GM12892 (cell line): ENCODE data around the gene MYOF.
"Not testable (repeated sequence)": the region's sequence is repeated elsewhere in the genome, so short reads cannot be mapped to it uniquely, and the experiment has no call there.

Source experiments
- DNase-seq: peaks from one replicate; pipeline ENCODE4 v3.0.0; 2011; ENCODE audit not compliant: insufficient read length
- FAIRE-seq: peaks from 2 replicates; lab custom pipeline; 2011; peaks lifted over from hg19 to GRCh38; lab: Jason Lieb, UNC
- POLR2A ChIP-seq: IDR thresholded peaks from 2 replicates; pipeline ENCODE4 v1.6.1; 2011; ENCODE audit warnings: low read depth, low read length, control low read depth
- POLR2AphosphoS5 ChIP-seq: IDR thresholded peaks from 2 replicates; pipeline ENCODE4 v1.6.1; 2011; ENCODE audit warnings: low read depth, low read length, control low read depth
- TAF1 ChIP-seq: IDR thresholded peaks from 2 replicates; pipeline ENCODE4 v1.6.1; 2011; ENCODE audit warnings: low read depth, mild to moderate bottlenecking, control low read depth, low read length, borderline replicate concordance

The MYOF gene

GRCh38 chr10:93476756-93477155 lies 5.4 kb downstream of the MYOF start:
- no peak for FAIRE-seq
- TF ChIP-seq TAF1 (no peak), POLR2AphosphoS5 (no peak), POLR2A (no peak)
- DNase-seq = no peak

DNA sequence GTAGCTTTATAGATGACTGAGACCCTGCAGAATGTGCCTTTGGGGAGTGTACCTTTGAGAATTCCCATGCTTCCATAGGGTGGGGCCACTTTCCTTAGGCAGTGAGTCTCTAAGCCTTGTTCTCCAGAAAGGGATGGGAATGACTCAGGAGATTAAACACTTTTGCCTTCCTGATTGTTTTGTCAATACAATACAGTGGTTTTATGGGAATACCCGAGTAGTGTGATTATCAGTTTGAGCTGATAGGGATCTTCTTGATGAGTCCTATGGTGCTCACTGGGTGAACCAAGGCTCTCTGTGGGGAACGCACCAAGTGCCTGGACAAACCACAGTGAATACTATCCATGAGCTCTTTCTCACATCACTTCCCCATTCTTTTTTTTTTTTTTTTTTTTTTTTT lies 6.3 kb downstream of the MYOF start:
- FAIRE-seq (no peak), DNase-seq (no peak)
- TF ChIP-seq POLR2AphosphoS5 (no peak), POLR2A (no peak), TAF1 (no peak)

DNA sequence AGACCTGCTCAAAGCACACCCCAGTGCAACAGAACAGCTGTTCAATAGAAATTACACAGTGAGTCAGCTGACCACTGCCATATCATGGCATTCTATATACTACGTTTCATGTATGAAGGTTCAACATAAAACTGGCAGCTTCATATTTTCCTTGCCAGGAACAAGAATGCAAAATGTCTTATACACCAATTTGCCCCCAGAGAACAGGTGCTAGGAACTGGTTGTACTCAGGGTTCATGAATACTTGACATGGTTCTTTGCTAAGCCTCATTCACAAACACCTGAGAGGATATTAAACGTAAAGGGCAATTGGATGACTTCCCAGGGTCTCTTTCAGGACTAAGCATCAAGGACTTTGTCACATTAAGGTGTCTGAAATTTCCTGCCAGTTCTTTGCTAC lies 6.9 kb downstream of the MYOF start:
- DNase-seq (no peak), FAIRE-seq (no peak)
- TF ChIP-seq TAF1 = no peak
- TF ChIP-seq POLR2AphosphoS5 = no peak
- no peak for TF ChIP-seq POLR2A

DNA sequence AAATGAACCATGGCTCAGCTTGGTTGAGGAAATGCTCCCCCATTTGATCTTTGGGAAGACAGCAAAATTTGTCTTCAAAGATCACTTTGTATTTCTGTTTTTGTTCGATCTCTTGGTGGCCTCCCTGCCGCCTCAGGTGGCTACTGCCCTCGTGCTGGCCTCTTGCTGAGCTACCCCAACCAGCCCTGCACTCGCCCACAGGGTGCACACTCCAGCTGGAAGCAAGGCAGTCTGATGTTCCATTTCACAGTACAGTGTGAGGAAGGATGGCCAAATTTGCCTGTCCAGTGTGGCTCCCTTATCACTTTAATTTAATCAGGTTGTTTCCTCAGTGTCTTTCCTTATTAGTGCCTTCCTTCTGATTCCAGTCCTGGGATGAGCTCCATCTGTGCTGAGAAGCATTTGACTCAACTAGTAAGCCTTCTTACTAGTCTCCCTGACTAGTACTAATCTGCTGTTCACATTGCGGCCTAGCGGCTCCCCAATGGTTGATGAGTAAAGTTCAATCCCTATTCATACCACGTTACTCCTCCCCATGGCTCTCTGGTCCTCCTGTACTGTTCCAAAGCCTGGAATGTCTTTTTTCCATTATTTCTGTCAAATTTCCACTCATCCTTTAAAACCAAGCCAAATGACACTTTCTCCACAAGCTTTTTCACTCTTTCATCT lies 8.2 kb downstream of the MYOF start:
- FAIRE-seq (no peak), DNase-seq (no peak)
- no peak for TF ChIP-seq TAF1
- TF ChIP-seq POLR2A = no peak

- no peak for DNase-seq
- FAIRE-seq = no peak
- TF ChIP-seq POLR2AphosphoS5 (no peak), POLR2A (no peak), TAF1 (no peak)
These were observed 9.0 kb downstream of the MYOF start for GRCh38 chr10:93473161-93473560.

GRCh38 chr10:93471110-93471651 lies 11.0 kb downstream of the MYOF start:
- DNase-seq (no peak), FAIRE-seq (no peak)

DNA sequence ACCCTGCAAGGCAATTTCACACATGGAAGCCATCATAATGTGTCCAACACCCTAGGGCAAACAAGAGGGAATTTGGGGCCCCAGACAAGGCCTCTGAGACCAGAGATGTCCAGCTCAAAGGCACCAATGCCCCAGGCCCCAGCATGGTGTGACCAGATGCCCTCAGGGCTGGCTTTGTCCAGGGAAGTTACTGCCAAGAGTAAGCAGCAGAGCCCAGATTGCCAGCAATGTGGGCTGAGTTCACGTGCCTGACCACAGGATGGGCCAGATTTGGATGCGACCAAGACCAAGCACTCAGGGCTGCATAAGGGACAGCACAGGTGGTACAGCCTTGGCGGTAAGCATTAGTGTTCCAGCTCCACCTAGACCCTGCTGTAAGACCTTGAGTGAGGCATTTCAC lies 12.7 kb downstream of the MYOF start:
- FAIRE-seq = no peak
- no peak for TF ChIP-seq POLR2A
- TF ChIP-seq POLR2AphosphoS5 = no peak
- TF ChIP-seq TAF1 = no peak
- no peak for DNase-seq

More at GRCh38 chr10:93471110-93471651, 11.0 kb downstream of the MYOF start:
- no peak for TF ChIP-seq POLR2A
- no peak for TF ChIP-seq TAF1
- no peak for TF ChIP-seq POLR2AphosphoS5

- DNase-seq = no peak
- FAIRE-seq = no peak
- TF ChIP-seq POLR2A (no peak), POLR2AphosphoS5 (no peak), TAF1 (no peak)
These were observed 13.5 kb downstream of the MYOF start for GRCh38 chr10:93468461-93469213.

- not testable (repeated sequence) for FAIRE-seq, DNase-seq
These were observed 14.5 kb downstream of the MYOF start for GRCh38 chr10:93467635-93468034.

- TF ChIP-seq TAF1 = no peak
- no peak for TF ChIP-seq POLR2A
- TF ChIP-seq POLR2AphosphoS5 = no peak
- FAIRE-seq = no peak
- DNase-seq = no peak
These were observed 16.1 kb downstream of the MYOF start for GRCh38 chr10:93465806-93466675.

GRCh38 chr10:93464776-93465388 lies 17.3 kb downstream of the MYOF start:
- FAIRE-seq (no peak), DNase-seq (no peak)
- TF ChIP-seq POLR2A (no peak), TAF1 (no peak), POLR2AphosphoS5 (no peak)
